ENCODE data around the gene ITPR1. TPM values are rescaled to one million over a fixed set of nuclear protein-coding genes. Genes with fewer than 3 reads are reported as not detected.
A peak's percentile ranks its signal among the peaks of the same experiment; 100 is the strongest.

ITPR1 gene
- total RNA-seq, 2 experiments from 2014 or later, result 58.4 to 59.5 TPM

DNA sequence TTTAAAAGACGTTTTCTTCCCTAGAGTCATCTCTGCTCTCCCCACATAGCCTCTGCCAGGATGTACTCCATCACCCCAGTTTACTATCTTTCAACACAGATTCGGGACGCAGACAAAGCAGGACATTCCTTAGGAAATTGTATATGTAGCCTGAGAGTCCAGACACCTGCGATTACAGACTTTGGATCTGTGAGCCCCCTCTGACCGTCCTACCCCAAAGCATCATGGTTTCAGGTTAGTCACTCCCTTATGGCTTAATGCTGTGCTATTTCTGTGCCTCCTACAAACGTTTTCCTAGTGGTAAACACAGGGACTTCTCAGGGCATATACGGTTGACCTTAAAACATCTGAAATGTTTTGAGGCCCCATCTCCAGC lies 252.1 kb downstream of the ITPR1 start:
- Mint-ChIP-seq H3K4me1 (peaks cover 39% of the 10 kb centered on the region), H3K4me3 (no peak overlapping the region), H3K36me3 (peaks cover 47% of the 10 kb centered on the region), H3K9me3 (peaks cover 3% of the 10 kb centered on the region), H3K27ac (no peak overlapping the region), H3K27me3 (no peaks in the 10 kb centered on the region)
- DNase-seq, result no peak

DNA sequence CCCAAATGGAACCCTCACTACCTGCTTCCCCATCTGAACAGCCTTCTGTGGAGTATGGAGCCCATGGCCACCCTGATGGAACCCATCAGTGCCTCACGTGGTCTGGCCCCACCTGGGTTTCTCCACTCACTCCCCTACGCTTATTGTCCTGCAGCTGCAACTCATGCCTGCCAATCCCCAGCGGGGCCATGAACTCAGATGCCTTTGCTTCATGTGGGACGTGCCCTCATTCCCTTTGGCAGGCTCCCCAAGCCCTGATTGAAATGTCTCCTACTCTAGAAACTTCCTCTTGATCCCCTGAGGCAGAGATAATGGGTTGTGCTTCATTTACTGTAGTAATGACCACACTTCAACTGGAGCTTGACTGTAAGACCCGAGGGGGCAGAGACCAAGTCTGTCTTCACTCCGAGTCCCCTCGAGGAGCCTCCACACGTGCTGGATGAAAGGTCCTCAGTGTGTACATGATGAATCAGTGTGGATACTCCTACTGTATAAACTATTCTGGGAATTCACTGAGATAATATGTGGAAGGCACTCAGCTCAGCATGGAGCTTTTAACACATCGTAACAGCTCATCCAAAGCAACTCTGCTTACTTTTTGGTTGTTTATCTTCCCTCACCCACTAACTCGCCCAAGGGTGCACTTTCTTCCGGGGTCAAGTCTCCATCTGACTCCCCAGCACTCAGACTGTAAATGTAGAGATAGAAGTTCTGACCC lies 253.3 kb downstream of the ITPR1 start:
- Mint-ChIP-seq H3K27me3 (no peaks in the 10 kb centered on the region), H3K4me1 (peaks cover 38% of the 10 kb centered on the region)
- DNase-seq, result no peak

DNA sequence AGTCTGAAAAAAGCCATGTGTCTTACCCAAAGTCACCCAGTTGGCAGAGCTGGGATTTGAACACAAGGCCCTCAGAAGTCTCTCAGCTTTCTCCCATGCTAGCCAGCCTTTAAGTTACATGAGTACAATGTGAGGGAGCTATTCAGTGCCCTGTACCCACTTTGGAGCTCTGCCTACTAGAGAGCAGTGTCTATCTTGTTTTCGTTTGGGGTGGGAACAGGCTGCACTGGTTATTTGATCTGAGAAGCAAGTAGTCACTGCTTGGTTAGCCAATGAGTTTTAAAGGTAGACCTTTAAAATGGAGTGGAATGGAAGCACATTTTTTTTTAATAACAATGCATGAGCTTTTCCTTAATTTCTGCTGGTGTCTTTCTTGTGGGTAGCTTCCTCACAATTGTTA lies 255.0 kb downstream of the ITPR1 start:
- H3K4me1 Mint-ChIP-seq, result peaks cover 38% of the 10 kb centered on the region
- DNase-seq, result no peak
- no peak overlapping the region for H3K27ac Mint-ChIP-seq
- no peak overlapping the region for H3K4me3 Mint-ChIP-seq
- H3K27me3 Mint-ChIP-seq, result no peaks in the 10 kb centered on the region
- peaks cover 46% of the 10 kb centered on the region for H3K36me3 Mint-ChIP-seq
- H3K9me3 Mint-ChIP-seq, result no peaks in the 10 kb centered on the region

More for the DNA sequence above, 253.3 kb downstream of the ITPR1 start:
- Mint-ChIP-seq H3K36me3 (peaks cover 46% of the 10 kb centered on the region), H3K27ac (no peak overlapping the region), H3K9me3 (no peaks in the 10 kb centered on the region), H3K4me3 (no peak overlapping the region)

DNA sequence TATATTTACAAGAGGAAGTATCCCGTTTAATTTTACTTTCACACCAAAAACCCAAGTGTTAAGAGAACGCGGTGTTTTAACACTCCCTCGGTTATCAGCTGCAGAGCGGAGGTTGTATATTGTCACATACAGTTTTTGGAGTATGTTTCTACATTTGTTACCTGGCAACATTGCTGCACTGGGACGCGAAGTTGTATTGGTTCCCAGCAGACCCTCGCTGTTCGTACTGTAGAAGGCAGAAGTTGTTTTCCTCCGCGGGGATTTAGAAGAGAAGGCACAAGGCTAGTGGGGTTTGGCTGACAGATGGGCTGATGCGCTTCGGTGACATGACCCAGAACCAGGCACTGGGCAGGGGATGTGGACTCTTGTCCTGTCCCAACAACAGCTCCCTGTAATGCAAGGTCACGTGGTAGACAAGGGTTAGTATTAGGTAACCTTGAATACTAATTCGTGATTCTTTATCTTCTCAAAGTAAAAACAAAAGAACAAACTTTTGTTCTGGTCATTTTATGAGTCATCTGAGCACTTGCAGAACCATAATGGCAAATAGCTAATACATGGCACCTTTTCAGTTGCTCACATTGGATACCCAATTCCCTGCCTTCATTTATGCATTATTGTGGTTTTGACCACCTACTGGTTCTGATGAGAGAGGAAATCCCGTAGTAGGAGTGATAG lies 255.7 kb downstream of the ITPR1 start:
- H3K27ac Mint-ChIP-seq, result no peak overlapping the region

DNA sequence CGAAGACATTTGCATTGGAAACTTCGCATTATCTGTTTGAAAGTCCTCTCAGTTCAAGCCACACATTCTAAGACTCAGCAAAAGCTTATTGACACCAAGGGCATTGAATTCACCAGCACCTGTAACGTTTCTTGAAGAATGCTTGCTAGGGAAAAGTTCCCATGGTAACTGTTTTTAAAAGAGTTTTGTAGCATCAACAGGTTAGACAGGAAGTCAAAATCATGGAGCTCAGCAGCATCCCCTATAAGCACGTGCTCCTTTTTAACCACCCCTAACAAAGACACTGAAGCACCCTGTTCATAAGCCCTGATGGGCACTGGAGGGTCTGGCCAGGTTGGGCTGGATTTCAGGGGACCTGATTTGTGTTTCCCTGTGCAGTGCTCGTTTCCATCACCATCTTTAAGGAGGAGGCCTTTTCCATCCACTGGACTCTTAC lies 256.4 kb downstream of the ITPR1 start:
- no peak for DNase-seq
- H3K4me1 Mint-ChIP-seq, result peaks cover 45% of the 10 kb centered on the region
- H3K9me3 Mint-ChIP-seq, result no peaks in the 10 kb centered on the region
- H3K4me3 Mint-ChIP-seq, result no peak overlapping the region
- H3K27me3 Mint-ChIP-seq, result no peaks in the 10 kb centered on the region
- peak overlapping the region; percentile 61 for H3K27ac Mint-ChIP-seq
- H3K36me3 Mint-ChIP-seq, result peaks cover 55% of the 10 kb centered on the region

More for the DNA sequence above, 255.7 kb downstream of the ITPR1 start:
- Mint-ChIP-seq H3K9me3 (no peaks in the 10 kb centered on the region), H3K4me3 (no peak overlapping the region), H3K36me3 (peaks cover 50% of the 10 kb centered on the region), H3K27me3 (no peaks in the 10 kb centered on the region), H3K4me1 (peaks cover 39% of the 10 kb centered on the region)
- DNase-seq, result no peak

DNA sequence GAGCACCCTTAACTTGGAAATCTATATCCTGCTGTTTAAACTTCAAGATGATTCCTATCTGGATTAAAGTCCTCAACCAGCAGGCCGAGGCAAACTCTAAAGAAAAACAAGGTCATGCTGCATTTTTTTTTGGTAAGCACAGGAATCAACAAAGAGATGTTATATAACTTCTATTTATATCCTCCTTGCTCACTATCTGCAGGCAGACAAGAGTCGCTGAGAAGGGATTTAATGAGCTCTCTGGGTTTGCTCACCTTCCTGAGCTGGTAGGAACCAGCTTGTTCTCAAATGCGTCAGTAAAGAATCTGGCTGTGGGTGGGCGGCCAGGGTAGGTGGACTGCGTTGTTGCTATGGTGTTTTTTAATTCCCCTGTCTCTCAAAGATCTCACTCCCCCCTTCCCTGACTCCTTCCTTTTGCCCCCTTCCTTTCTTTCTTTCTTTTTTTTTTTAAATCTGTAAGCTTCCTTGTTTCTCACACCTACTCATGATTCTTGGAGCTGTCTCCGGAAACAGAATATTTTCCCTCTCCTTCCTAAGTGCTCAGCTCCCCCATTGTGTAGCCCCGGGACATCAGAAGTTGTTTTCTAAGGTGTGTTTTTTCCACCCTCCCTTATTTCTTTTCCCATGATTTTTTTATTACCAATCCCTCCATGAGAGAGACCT lies 257.3 kb downstream of the ITPR1 start:
- Mint-ChIP-seq H3K36me3 (peaks cover 55% of the 10 kb centered on the region), H3K9me3 (no peaks in the 10 kb centered on the region)

DNA sequence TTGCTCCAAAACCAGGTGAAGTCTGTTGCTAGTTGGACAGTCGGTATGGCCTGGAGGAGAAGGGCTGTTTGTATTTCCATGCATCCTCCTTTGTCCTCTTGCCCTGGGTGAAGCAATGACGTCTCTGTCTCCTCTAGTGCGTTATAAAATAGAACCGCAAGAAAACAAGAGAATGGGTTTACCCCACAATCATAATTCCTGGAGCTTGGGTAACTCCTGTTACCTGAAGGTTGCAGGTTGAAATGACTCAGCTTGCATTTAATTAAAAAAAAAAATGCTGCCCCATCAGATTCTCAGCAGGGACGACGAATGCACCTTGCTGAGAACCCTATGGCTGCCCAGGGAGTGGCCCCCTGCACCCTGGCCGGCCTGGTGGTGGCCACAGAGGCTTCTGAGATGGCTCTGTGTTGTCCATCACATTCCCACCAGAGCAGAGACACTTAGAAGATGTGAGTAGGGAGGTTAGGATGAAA lies 257.9 kb downstream of the ITPR1 start:
- H3K36me3 Mint-ChIP-seq, result peaks cover 57% of the 10 kb centered on the region
- peak overlapping the region; percentile 40 for H3K4me3 Mint-ChIP-seq
- no peaks in the 10 kb centered on the region for H3K9me3 Mint-ChIP-seq
- peaks cover 48% of the 10 kb centered on the region for H3K4me1 Mint-ChIP-seq
- no peaks in the 10 kb centered on the region for H3K27me3 Mint-ChIP-seq
- H3K27ac Mint-ChIP-seq, result peak overlapping the region; percentile 74
- DNase-seq, result no peak

More for the DNA sequence above, 257.3 kb downstream of the ITPR1 start:
- Mint-ChIP-seq H3K27ac (peak overlapping the region; percentile 74), H3K27me3 (no peaks in the 10 kb centered on the region), H3K4me1 (peaks cover 42% of the 10 kb centered on the region), H3K4me3 (peak overlapping the region; percentile 40)
- DNase-seq, result peak; percentile 15

DNA sequence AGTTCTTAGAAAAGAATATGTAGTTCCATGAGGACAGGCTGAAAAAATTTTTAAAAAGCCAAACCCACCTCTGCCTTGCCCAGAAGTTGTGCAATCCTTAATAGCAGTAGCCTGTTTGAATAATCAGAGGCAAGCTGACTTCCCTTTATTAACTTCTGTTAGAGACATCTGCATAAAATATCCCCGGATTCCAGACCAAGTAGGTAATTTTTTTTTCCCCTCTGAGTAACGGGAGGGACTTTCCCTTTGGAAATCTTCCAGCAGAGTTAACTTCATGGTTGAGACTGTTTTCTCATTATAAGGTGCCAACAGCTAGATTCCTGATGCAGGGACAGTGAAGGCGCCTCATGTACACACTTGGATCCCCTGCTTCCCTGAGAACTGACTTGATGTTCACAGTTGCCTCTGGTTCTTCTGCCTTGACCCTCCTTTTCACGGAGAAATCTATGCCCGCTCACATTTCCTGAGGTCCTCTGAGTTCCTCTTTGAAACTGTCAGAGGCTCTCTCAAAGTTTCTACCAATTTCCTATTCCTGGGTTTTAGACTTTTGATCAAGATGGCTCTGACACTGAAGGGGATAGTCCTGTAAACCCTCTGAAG lies 258.5 kb downstream of the ITPR1 start:
- H3K4me3 Mint-ChIP-seq, result no peak overlapping the region
- no peak for DNase-seq
- H3K4me1 Mint-ChIP-seq, result peaks cover 52% of the 10 kb centered on the region
- H3K9me3 Mint-ChIP-seq, result no peaks in the 10 kb centered on the region
- H3K27ac Mint-ChIP-seq, result peak overlapping the region; percentile 74
- H3K36me3 Mint-ChIP-seq, result peaks cover 56% of the 10 kb centered on the region
- H3K27me3 Mint-ChIP-seq, result no peaks in the 10 kb centered on the region

DNA sequence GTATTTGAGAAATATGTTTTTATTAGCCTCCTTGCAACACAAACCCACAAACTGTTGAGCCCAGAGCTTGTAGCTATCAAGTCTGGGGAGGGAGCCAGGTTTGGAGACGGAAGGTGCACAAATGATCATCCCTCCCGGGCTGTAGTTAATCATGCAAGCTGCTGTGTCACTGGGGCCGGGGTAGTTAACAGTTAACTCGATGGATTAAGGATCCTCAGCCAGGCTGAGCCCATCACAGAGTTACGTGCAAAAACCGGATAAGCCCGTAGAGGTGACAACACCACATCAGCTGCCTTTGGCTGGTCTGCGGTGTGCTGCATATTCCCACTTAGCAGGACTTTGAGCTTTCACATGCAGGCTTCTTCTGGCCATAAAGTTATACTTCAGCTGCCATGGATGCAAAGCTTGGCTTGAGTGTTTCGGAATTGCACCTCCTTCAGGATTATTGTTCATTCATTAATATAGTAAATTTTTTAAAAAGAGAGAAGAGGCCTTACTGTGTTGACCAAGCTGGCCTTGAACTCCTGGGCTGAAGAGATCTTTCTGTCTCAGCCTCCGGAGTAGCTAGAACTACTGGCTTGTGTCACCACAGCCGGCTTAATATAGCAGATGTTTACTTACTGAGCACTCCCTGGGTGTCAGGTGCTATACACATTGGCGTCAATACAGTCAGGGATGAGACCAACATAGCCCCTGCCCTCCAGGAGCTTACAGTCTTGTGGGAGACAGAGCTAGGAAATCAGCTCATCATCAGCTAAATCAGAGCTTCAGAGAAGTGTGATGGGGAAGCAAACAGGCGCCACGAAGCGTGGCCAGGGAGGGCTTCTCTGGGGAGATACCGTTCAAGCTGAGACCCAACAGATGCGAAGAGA lies 259.3 kb downstream of the ITPR1 start:
- no peaks in the 10 kb centered on the region for H3K9me3 Mint-ChIP-seq
- H3K4me1 Mint-ChIP-seq, result peaks cover 56% of the 10 kb centered on the region
- no peak for DNase-seq
- no peaks in the 10 kb centered on the region for H3K27me3 Mint-ChIP-seq
- H3K36me3 Mint-ChIP-seq, result peaks cover 56% of the 10 kb centered on the region
- no peak overlapping the region for H3K27ac Mint-ChIP-seq
- no peak overlapping the region for H3K4me3 Mint-ChIP-seq

DNA sequence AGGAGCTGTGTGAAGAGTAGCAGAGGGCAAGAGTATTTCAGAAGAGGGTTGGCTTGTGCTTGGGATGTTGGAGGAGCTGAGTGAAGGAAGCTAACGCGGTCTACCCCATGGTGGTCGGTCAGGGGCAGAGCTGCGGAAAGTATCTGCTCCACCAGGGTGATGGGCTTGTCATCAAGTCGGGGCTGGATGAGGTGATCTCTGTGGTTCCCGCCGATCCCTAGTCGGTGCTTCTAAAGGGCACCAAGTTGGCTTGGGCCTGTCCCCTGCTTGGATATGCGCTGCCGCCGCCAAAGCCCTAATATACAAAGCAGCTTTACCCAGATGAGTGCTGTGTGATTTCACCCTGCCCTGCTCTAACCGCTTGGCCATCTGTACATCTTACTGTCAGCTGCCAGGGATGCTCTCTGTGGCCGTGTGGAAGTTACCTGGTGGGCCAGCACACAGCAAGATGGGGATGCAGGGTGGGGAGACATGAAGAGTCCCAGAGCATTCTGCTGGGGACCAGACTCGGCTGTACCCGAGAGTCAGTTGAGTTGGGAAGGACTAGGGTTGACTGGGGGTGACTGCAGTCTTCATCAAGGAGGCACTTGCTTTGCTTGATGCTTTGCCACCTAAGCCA lies 260.0 kb downstream of the ITPR1 start:
- H3K27me3 Mint-ChIP-seq, result no peaks in the 10 kb centered on the region
- H3K4me3 Mint-ChIP-seq, result no peak overlapping the region
- H3K9me3 Mint-ChIP-seq, result no peaks in the 10 kb centered on the region
- peaks cover 53% of the 10 kb centered on the region for H3K36me3 Mint-ChIP-seq
- no peak for DNase-seq
- peaks cover 56% of the 10 kb centered on the region for H3K4me1 Mint-ChIP-seq
- no peak overlapping the region for H3K27ac Mint-ChIP-seq

DNA sequence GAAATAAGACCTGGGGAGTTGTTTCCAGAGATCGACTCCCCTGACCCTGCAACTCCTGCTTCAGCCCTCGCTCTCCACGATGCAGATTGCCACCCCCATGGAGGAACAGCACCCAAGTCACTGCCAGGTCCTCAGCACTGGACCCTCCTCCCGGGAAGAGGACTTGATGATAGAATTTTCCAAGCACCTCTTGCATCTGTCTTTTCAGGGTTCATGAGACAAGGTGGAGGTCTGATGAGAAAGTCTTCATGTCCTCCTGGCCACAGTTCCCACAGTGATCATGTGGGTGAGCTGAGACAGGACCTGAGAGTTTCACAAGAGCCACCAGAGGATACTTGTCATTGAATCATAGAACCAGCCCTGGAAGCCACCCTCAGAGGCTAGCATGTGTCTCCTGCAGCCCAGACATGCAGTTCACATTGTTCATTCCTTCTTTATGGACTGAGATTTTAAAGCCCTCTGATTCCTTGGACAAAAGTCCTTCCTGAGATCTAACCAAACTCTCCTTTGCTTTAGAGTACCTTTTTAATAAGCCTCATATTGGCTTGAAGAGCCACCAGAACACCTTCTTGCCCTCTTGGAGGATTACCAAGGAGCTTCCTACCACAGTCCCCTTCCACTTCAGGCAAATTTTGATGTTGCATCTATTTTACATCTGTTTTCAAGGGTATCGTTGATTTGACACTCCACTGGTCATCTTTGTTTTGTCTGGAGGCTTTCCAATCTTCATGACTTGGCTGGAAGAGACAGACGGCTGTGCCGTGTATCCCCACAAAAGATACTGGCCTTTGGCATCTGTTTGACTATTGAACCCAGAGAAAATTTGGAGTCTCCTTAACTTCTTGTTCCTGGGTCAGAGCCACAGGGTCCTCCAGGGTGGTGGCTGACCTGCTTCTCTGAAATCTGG lies 261.3 kb downstream of the ITPR1 start:
- Mint-ChIP-seq H3K27ac (no peak overlapping the region), H3K4me3 (no peak overlapping the region), H3K27me3 (no peaks in the 10 kb centered on the region), H3K36me3 (peaks cover 51% of the 10 kb centered on the region), H3K4me1 (peaks cover 48% of the 10 kb centered on the region), H3K9me3 (no peaks in the 10 kb centered on the region)
- DNase-seq, result peak; percentile 14

DNA sequence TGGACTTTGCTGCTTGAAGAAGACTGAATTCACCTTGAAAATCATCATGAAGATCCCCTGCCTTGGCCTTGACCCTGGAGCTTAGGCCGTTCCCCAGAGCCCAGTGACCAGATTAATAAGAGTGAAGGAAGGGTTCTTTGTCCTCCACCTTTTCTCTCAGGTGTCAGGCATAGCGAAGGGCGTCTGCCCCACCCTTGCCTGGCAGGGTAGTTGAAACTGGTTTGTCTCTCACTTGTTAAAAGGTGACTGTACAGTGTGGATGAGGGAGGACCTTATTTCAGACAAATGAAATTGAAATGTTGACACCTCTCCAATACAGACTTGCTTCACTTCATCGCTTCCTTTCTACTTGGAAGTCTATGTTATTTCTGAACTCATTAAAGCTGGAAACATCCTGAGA lies 262.4 kb downstream of the ITPR1 start:
- no peak overlapping the region for H3K4me3 Mint-ChIP-seq
- no peak for DNase-seq
- H3K36me3 Mint-ChIP-seq, result peaks cover 50% of the 10 kb centered on the region
- H3K9me3 Mint-ChIP-seq, result no peaks in the 10 kb centered on the region
- H3K27ac Mint-ChIP-seq, result peak overlapping the region; percentile 34
- peaks cover 45% of the 10 kb centered on the region for H3K4me1 Mint-ChIP-seq
- H3K27me3 Mint-ChIP-seq, result no peaks in the 10 kb centered on the region

DNA sequence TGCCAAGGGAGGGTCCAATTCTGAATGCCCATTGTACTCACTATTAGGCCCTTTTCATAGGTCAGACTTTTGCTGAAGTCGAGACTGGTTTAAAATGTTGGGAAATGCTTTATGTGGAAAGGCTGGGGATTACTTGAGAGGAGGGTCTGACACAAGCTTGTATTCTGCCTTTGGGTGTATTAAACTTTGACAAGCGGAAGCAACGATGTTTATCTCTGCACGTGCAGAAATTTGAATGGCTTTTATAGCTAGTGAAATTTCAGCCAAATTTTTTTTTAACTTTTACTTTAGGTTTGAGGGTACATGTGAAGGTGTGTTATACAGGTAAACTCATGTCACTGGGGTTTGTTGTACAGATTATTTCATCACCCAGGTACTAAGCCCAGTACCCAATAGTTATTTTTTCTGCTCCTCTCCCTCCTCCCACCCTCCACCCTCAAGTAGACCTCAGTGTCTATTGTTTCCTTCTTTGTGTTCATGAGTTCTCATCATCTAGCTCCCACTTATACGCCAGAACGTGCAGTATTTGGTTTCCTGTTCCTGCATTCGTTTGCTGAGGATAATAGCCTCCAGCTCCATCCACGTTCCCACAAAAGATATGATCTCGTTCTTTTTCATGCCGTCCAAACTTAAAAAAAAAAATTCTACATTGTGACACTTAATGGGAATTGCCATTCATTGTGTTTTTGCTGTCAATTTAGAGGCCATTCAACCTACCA lies 263.1 kb downstream of the ITPR1 start:
- Mint-ChIP-seq H3K9me3 (no peaks in the 10 kb centered on the region), H3K27ac (peak overlapping the region; percentile 34), H3K27me3 (no peaks in the 10 kb centered on the region), H3K36me3 (peaks cover 51% of the 10 kb centered on the region), H3K4me1 (peaks cover 38% of the 10 kb centered on the region), H3K4me3 (no peak overlapping the region)
- DNase-seq, result no peak
